ENCODE measurements around the gene DAGLA.

The DAGLA gene

GRCh38 chr11:61682093-61682732 is 2.0 kb downstream of the DAGLA start:
- TF ChIP-seq POLR2AphosphoS5 (IDR thresholded peaks at IDR 0.05; ENCODE audit: low read depth, low read length) (no peak), SPI1 (IDR thresholded peaks at IDR 0.05; ENCODE audit: low read depth, low read length) (no peak), POLR2A (IDR thresholded peaks at IDR 0.05; ENCODE audit: low read depth, low read length) (no peak), PAX5 (IDR thresholded peaks at IDR 0.05; ENCODE audit: insufficient read depth, low read length, severe bottlenecking) (no peak), POU2F2 (IDR thresholded peaks at IDR 0.05; ENCODE audit: low read depth, low read length) (no peak), TAF1 (IDR thresholded peaks at IDR 0.05; ENCODE audit: low read depth, low read length) (no peak)
- DNase-seq (ENCODE audit: insufficient read length, low spot score) (no peak), FAIRE-seq (no peak)

GRCh38 chr11:61682906-61683675 is 2.9 kb downstream of the DAGLA start:
- FAIRE-seq (no peak), DNase-seq (ENCODE audit: insufficient read length, low spot score) (no peak)
- TF ChIP-seq POLR2AphosphoS5 (IDR thresholded peaks at IDR 0.05; ENCODE audit: low read depth, low read length) (no peak), POU2F2 (IDR thresholded peaks at IDR 0.05; ENCODE audit: low read depth, low read length) (no peak), PAX5 (IDR thresholded peaks at IDR 0.05; ENCODE audit: insufficient read depth, low read length, severe bottlenecking) (no peak), TAF1 (IDR thresholded peaks at IDR 0.05; ENCODE audit: low read depth, low read length) (no peak), SPI1 (IDR thresholded peaks at IDR 0.05; ENCODE audit: low read depth, low read length) (no peak), POLR2A (IDR thresholded peaks at IDR 0.05; ENCODE audit: low read depth, low read length) (no peak)

GRCh38 chr11:61683961-61684869 is 4.0 kb downstream of the DAGLA start:
- TF ChIP-seq PAX5 (IDR thresholded peaks at IDR 0.05; ENCODE audit: insufficient read depth, low read length, severe bottlenecking) (no peak), POLR2A (IDR thresholded peaks at IDR 0.05; ENCODE audit: low read depth, low read length) (no peak), POLR2AphosphoS5 (IDR thresholded peaks at IDR 0.05; ENCODE audit: low read depth, low read length) (no peak), TAF1 (IDR thresholded peaks at IDR 0.05; ENCODE audit: low read depth, low read length) (no peak), POU2F2 (IDR thresholded peaks at IDR 0.05; ENCODE audit: low read depth, low read length) (no peak)
- no peak for FAIRE-seq
- no peak for DNase-seq (ENCODE audit: insufficient read length, low spot score)

GRCh38 chr11:61684870-61685616 is 4.9 kb downstream of the DAGLA start:
- FAIRE-seq, result no peak
- DNase-seq (ENCODE audit: insufficient read length, low spot score), result no peak
- TF ChIP-seq POU2F2 (IDR thresholded peaks at IDR 0.05; ENCODE audit: low read depth, low read length), result no peak
- no peak for TF ChIP-seq PAX5 (IDR thresholded peaks at IDR 0.05; ENCODE audit: insufficient read depth, low read length, severe bottlenecking)
- TF ChIP-seq TAF1 (IDR thresholded peaks at IDR 0.05; ENCODE audit: low read depth, low read length), result no peak
- TF ChIP-seq POLR2A (IDR thresholded peaks at IDR 0.05; ENCODE audit: low read depth, low read length), result no peak
- TF ChIP-seq SPI1 (IDR thresholded peaks at IDR 0.05; ENCODE audit: low read depth, low read length), result no peak
- TF ChIP-seq POLR2AphosphoS5 (IDR thresholded peaks at IDR 0.05; ENCODE audit: low read depth, low read length), result no peak

- FAIRE-seq, result no peak
- DNase-seq (ENCODE audit: insufficient read length, low spot score), result no peak
- TF ChIP-seq PAX5 (IDR thresholded peaks at IDR 0.05; ENCODE audit: insufficient read depth, low read length, severe bottlenecking) (no peak), SPI1 (IDR thresholded peaks at IDR 0.05; ENCODE audit: low read depth, low read length) (no peak), POLR2A (IDR thresholded peaks at IDR 0.05; ENCODE audit: low read depth, low read length) (no peak), POLR2AphosphoS5 (IDR thresholded peaks at IDR 0.05; ENCODE audit: low read depth, low read length) (no peak), TAF1 (IDR thresholded peaks at IDR 0.05; ENCODE audit: low read depth, low read length) (no peak), POU2F2 (IDR thresholded peaks at IDR 0.05; ENCODE audit: low read depth, low read length) (no peak)
Observed at GRCh38 chr11:61685617-61685967, 5.4 kb downstream of the DAGLA start.

- FAIRE-seq (no peak), DNase-seq (ENCODE audit: insufficient read length, low spot score) (no peak)
- no peak for TF ChIP-seq POU2F2 (IDR thresholded peaks at IDR 0.05; ENCODE audit: low read depth, low read length)
- TF ChIP-seq POLR2AphosphoS5 (IDR thresholded peaks at IDR 0.05; ENCODE audit: low read depth, low read length), result no peak
- no peak for TF ChIP-seq PAX5 (IDR thresholded peaks at IDR 0.05; ENCODE audit: insufficient read depth, low read length, severe bottlenecking)
- no peak for TF ChIP-seq SPI1 (IDR thresholded peaks at IDR 0.05; ENCODE audit: low read depth, low read length)
Observed at GRCh38 chr11:61686066-61686465, 5.9 kb downstream of the DAGLA start.

- FAIRE-seq, result no peak
- TF ChIP-seq TAF1 (IDR thresholded peaks at IDR 0.05; ENCODE audit: low read depth, low read length), result no peak
Observed at GRCh38 chr11:61686469-61686868, 6.3 kb downstream of the DAGLA start.

GRCh38 chr11:61687420-61687819 is 7.2 kb downstream of the DAGLA start:
- FAIRE-seq (no peak), DNase-seq (ENCODE audit: insufficient read length, low spot score) (no peak)
- TF ChIP-seq POLR2AphosphoS5 (IDR thresholded peaks at IDR 0.05; ENCODE audit: low read depth, low read length) (no peak), SPI1 (IDR thresholded peaks at IDR 0.05; ENCODE audit: low read depth, low read length) (no peak), TAF1 (IDR thresholded peaks at IDR 0.05; ENCODE audit: low read depth, low read length) (no peak), POU2F2 (IDR thresholded peaks at IDR 0.05; ENCODE audit: low read depth, low read length) (no peak), PAX5 (IDR thresholded peaks at IDR 0.05; ENCODE audit: insufficient read depth, low read length, severe bottlenecking) (no peak), POLR2A (IDR thresholded peaks at IDR 0.05; ENCODE audit: low read depth, low read length) (no peak)

More at GRCh38 chr11:61686469-61686868, 6.3 kb downstream of the DAGLA start:
- no peak for DNase-seq (ENCODE audit: insufficient read length, low spot score)
